ENCODE measurements around the gene CD53. TPM values are rescaled to one million over a fixed set of nuclear protein-coding genes. Genes with fewer than 3 reads are reported as not detected.

The CD53 gene
- total RNA-seq, 2 experiments from 2014 or later = 238 to 244 TPM

GRCh38 chr1:110876748-110877341 is 3.9 kb downstream of the CD53 start:
- peaks cover 2% of the 10 kb centered on the region for H3K9me3 Mint-ChIP-seq (ENCODE audit: low read depth)
- ChIA-PET CTCF (interaction anchor here (1.0 to 1.3 kb wide), 2 partner anchors 12 to 14 kb away, joined by 3 read pairs; no protein-coding TSS in a partner anchor), POLR2A (no interaction called here)
- ATAC-seq (no peak), DNase-seq (no peak)
- peaks cover 51% of the 10 kb centered on the region for H3K36me3 Mint-ChIP-seq (ENCODE audit: low read depth)
- H3K27ac Mint-ChIP-seq = peak overlapping the region; percentile 95
- no peaks in the 10 kb centered on the region for H3K27me3 Mint-ChIP-seq
- intact Hi-C loops (cut with DNase I, micrococcal nuclease) = loop anchor here in 1 of 2 experiments (1.0 to 10.0 kb wide), 6 partner anchors 11 to 1748 kb away; partner anchors contain the start of genes DDX20, DENND2D and PSMA5
- peak overlapping the region; percentile 85 for H3K4me3 Mint-ChIP-seq
- peaks cover 47% of the 10 kb centered on the region for H3K4me1 Mint-ChIP-seq

GRCh38 chr1:110877364-110877763 is 4.4 kb downstream of the CD53 start:
- H3K36me3 Mint-ChIP-seq (ENCODE audit: low read depth) = peaks cover 53% of the 10 kb centered on the region
- peaks cover 2% of the 10 kb centered on the region for H3K9me3 Mint-ChIP-seq (ENCODE audit: low read depth)
- peaks cover 46% of the 10 kb centered on the region for H3K4me1 Mint-ChIP-seq
- DNase-seq = no peak
- ChIA-PET POLR2A (no interaction called here), CTCF (interaction anchor here (1.3 kb wide), 1 partner anchor 13 kb away, joined by 3 read pairs; no protein-coding TSS in a partner anchor)
- no peaks in the 10 kb centered on the region for H3K27me3 Mint-ChIP-seq
- H3K4me3 Mint-ChIP-seq = peak overlapping the region; percentile 85
- H3K27ac Mint-ChIP-seq = peak overlapping the region; percentile 95
- ATAC-seq = no peak
- intact Hi-C loops (cut with DNase I, micrococcal nuclease) = loop anchor here in 1 of 2 experiments (5.0 to 10.0 kb wide), 5 partner anchors 325 to 1747 kb away; partner anchors contain the start of genes DDX20, DENND2D and PSMA5

- peak overlapping the region; percentile 95 for H3K27ac Mint-ChIP-seq
- peak overlapping the region; percentile 85 for H3K4me3 Mint-ChIP-seq
- ATAC-seq (no peak), DNase-seq (peak; percentile 9)
- H3K9me3 Mint-ChIP-seq (ENCODE audit: low read depth) = peaks cover 2% of the 10 kb centered on the region
- H3K36me3 Mint-ChIP-seq (ENCODE audit: low read depth) = peaks cover 55% of the 10 kb centered on the region
- CTCF ChIA-PET = interaction anchor here (1.3 kb wide), 1 partner anchor 13 kb away, joined by 3 read pairs; no protein-coding TSS in a partner anchor
- H3K27me3 Mint-ChIP-seq = no peaks in the 10 kb centered on the region
- peaks cover 46% of the 10 kb centered on the region for H3K4me1 Mint-ChIP-seq
- intact Hi-C loops (cut with DNase I, micrococcal nuclease) = loop anchor here in 1 of 2 experiments (5.0 to 10.0 kb wide), 5 partner anchors 325 to 1747 kb away; partner anchors contain the start of genes DDX20, DENND2D and PSMA5
- POLR2A ChIA-PET = interaction anchor here (0.6 kb wide), 1 partner anchor 1744 kb away, joined by 3 read pairs; no protein-coding TSS in a partner anchor
Observed at GRCh38 chr1:110877776-110878175, 4.8 kb downstream of the CD53 start.

GRCh38 chr1:110878591-110878990 is 5.6 kb downstream of the CD53 start:
- DNase-seq (no peak), ATAC-seq (no peak)
- Mint-ChIP-seq H3K4me3 (peak overlapping the region; percentile 85), H3K36me3 (ENCODE audit: low read depth) (peaks cover 57% of the 10 kb centered on the region), H3K27ac (peak overlapping the region; percentile 100), H3K4me1 (peaks cover 51% of the 10 kb centered on the region), H3K27me3 (no peaks in the 10 kb centered on the region), H3K9me3 (ENCODE audit: low read depth) (peaks cover 2% of the 10 kb centered on the region)
- ChIA-PET POLR2A (interaction anchor here (0.6 to 1.0 kb wide), 2 partner anchors 83 to 322 kb away, joined by 3 to 4 read pairs; no protein-coding TSS in a partner anchor), CTCF (interaction anchor here (1.1 to 1.4 kb wide), 2 partner anchors 12 to 207 kb away, joined by 4 to 5 read pairs; no protein-coding TSS in a partner anchor)
- intact Hi-C loops (cut with DNase I, micrococcal nuclease) = loop anchor here in 1 of 2 experiments (5.0 to 10.0 kb wide), 5 partner anchors 324 to 1746 kb away; partner anchors contain the start of genes DDX20, DENND2D and PSMA5

GRCh38 chr1:110878993-110879392 is 6.0 kb downstream of the CD53 start:
- DNase-seq (no peak), ATAC-seq (no peak)
- Mint-ChIP-seq H3K27ac (peak overlapping the region; percentile 100), H3K27me3 (no peaks in the 10 kb centered on the region), H3K4me3 (peak overlapping the region; percentile 85), H3K9me3 (ENCODE audit: low read depth) (peaks cover 2% of the 10 kb centered on the region), H3K4me1 (peaks cover 54% of the 10 kb centered on the region), H3K36me3 (ENCODE audit: low read depth) (peaks cover 55% of the 10 kb centered on the region)
- ChIA-PET POLR2A (interaction anchor here (0.6 to 1.0 kb wide), 4 partner anchors 15 to 721 kb away, joined by 3 to 5 read pairs (median 4); no protein-coding TSS in a partner anchor), CTCF (interaction anchor here (0.7 to 1.8 kb wide), 6 partner anchors 12 to 207 kb away, joined by 3 to 5 read pairs (median 4); partner anchors contain the start of gene LRIF1)
- intact Hi-C loops (cut with DNase I, micrococcal nuclease) = loop anchor here in 1 of 2 experiments (5.0 to 10.0 kb wide), 5 partner anchors 323 to 1746 kb away; partner anchors contain the start of genes DDX20, DENND2D and PSMA5

- DNase-seq (peak; percentile 77), ATAC-seq (peak; percentile 66)
- Mint-ChIP-seq H3K27me3 (no peaks in the 10 kb centered on the region), H3K4me3 (peak overlapping the region; percentile 85), H3K36me3 (ENCODE audit: low read depth) (peaks cover 53% of the 10 kb centered on the region), H3K4me1 (peaks cover 63% of the 10 kb centered on the region), H3K27ac (peak overlapping the region; percentile 100), H3K9me3 (ENCODE audit: low read depth) (peaks cover 2% of the 10 kb centered on the region)
- intact Hi-C loops (cut with DNase I, micrococcal nuclease) = loop anchor here (1.0 to 10.0 kb wide), 15 partner anchors 8 to 1745 kb away; partner anchors contain the start of genes DENND2D (in 2 of the 2), CEPT1 (in 1 of the 2), DDX20 (in 1 of the 2) and DRAM2 (in 1 of the 2)
- ChIA-PET CTCF (interaction anchor here (0.7 to 1.8 kb wide), 7 partner anchors 8 to 208 kb away, joined by 3 to 5 read pairs (median 4); partner anchors contain the start of gene LRIF1), POLR2A (interaction anchor here (0.6 to 1.4 kb wide), 11 partner anchors 8 to 720 kb away, joined by 3 to 6 read pairs (median 4); partner anchors contain the start of gene RBM15)
Observed at GRCh38 chr1:110879758-110880606, 7.0 kb downstream of the CD53 start.

- intact Hi-C loops (cut with DNase I, micrococcal nuclease) = loop anchor here (1.0 to 5.0 kb wide), 13 partner anchors 9 to 542 kb away; partner anchors contain the start of genes CEPT1 (in 1 of the 2), DENND2D (in 1 of the 2), DRAM2 (in 1 of the 2) and LRIF1 (in 1 of the 2)
- CTCF ChIA-PET = interaction anchor here (1.2 to 1.8 kb wide), 2 partner anchors 9 to 115 kb away, joined by 3 read pairs; no protein-coding TSS in a partner anchor
- Mint-ChIP-seq H3K9me3 (ENCODE audit: low read depth) (peaks cover 2% of the 10 kb centered on the region), H3K36me3 (ENCODE audit: low read depth) (peaks cover 51% of the 10 kb centered on the region), H3K4me1 (peaks cover 69% of the 10 kb centered on the region), H3K4me3 (peak overlapping the region; percentile 85), H3K27me3 (no peaks in the 10 kb centered on the region), H3K27ac (peak overlapping the region; percentile 100)
- DNase-seq (peak; percentile 76), ATAC-seq (peak; percentile 68)
- POLR2A ChIA-PET = interaction anchor here (1.0 to 1.4 kb wide), 2 partner anchors 9 to 21 kb away, joined by 3 to 6 read pairs; no protein-coding TSS in a partner anchor
Observed at GRCh38 chr1:110880708-110881374, 7.9 kb downstream of the CD53 start.

GRCh38 chr1:110888049-110888448 is 15.1 kb downstream of the CD53 start:
- intact Hi-C loops (cut with DNase I, micrococcal nuclease) = loop anchor here in 1 of 2 experiments (1.0 kb wide), 1 partner anchor 12 kb away; no protein-coding TSS in a partner anchor
- DNase-seq = no peak
- no peak for ATAC-seq
- peak overlapping the region; percentile 77 for H3K27ac Mint-ChIP-seq
- H3K27me3 Mint-ChIP-seq = no peaks in the 10 kb centered on the region
- ChIA-PET CTCF (interaction anchor here (0.6 to 1.1 kb wide), 3 partner anchors 10 to 108 kb away, joined by 3 read pairs; no protein-coding TSS in a partner anchor), POLR2A (interaction anchor here (1.8 kb wide), 1 partner anchor 8 kb away, joined by 3 read pairs; no protein-coding TSS in a partner anchor)
- H3K4me3 Mint-ChIP-seq = peak overlapping the region; percentile 19
- peaks cover 77% of the 10 kb centered on the region for H3K36me3 Mint-ChIP-seq (ENCODE audit: low read depth)
- H3K4me1 Mint-ChIP-seq = peaks cover 88% of the 10 kb centered on the region
- peaks cover 4% of the 10 kb centered on the region for H3K9me3 Mint-ChIP-seq (ENCODE audit: low read depth)

GRCh38 chr1:110888641-110889040 is 15.7 kb downstream of the CD53 start:
- H3K27ac Mint-ChIP-seq = peak overlapping the region; percentile 83
- H3K9me3 Mint-ChIP-seq (ENCODE audit: low read depth) = peaks cover 4% of the 10 kb centered on the region
- ChIA-PET CTCF (interaction anchor here (0.6 to 1.1 kb wide), 3 partner anchors 9 to 108 kb away, joined by 3 read pairs; no protein-coding TSS in a partner anchor), POLR2A (interaction anchor here (1.8 kb wide), 1 partner anchor 9 kb away, joined by 3 read pairs; no protein-coding TSS in a partner anchor)
- DNase-seq (no peak), ATAC-seq (peak; percentile 71)
- intact Hi-C loops (cut with DNase I, micrococcal nuclease) = loop anchor here in 1 of 2 experiments (1.0 kb wide), 1 partner anchor 12 kb away; no protein-coding TSS in a partner anchor
- H3K4me3 Mint-ChIP-seq = no peak overlapping the region
- no peaks in the 10 kb centered on the region for H3K27me3 Mint-ChIP-seq
- peaks cover 89% of the 10 kb centered on the region for H3K4me1 Mint-ChIP-seq
- peaks cover 79% of the 10 kb centered on the region for H3K36me3 Mint-ChIP-seq (ENCODE audit: low read depth)

Measured in activated CD4-positive, alpha-beta T cell treated with anti-CD3 and anti-CD28 coated beads for 36 hours (primary cell).